ENCODE results near the gene FAS.
"Not testable (repeated sequence)": the region's sequence is repeated elsewhere in the genome, so short reads cannot be mapped to it uniquely, and the experiment has no call there.

Gene FAS

GRCh38 chr10:88992921-88993524 lies 2.4 kb downstream of the FAS start:
- DNase-seq (ENCODE audit: low spot score): no peak

GRCh38 chr10:88994019-88994418 lies 3.4 kb downstream of the FAS start:
- no peak for DNase-seq (ENCODE audit: low spot score)

GRCh38 chr10:88995156-88995876 lies 4.7 kb downstream of the FAS start:
- peak; percentile 44 for DNase-seq (ENCODE audit: low spot score)

- DNase-seq (ENCODE audit: low spot score): no peak
These were observed 6.3 kb downstream of the FAS start for GRCh38 chr10:88996927-88997326.

- DNase-seq (ENCODE audit: low spot score): no peak
These were observed 9.0 kb downstream of the FAS start for GRCh38 chr10:88999625-89000024.

- DNase-seq (ENCODE audit: low spot score): peak; percentile 20
These were observed 10.6 kb downstream of the FAS start for GRCh38 chr10:89001024-89001728.

- DNase-seq (ENCODE audit: low spot score): no peak
These were observed 11.1 kb downstream of the FAS start for GRCh38 chr10:89001729-89002072.

GRCh38 chr10:89002226-89002978 lies 11.8 kb downstream of the FAS start:
- DNase-seq (ENCODE audit: low spot score): no peak

GRCh38 chr10:89003344-89003743 lies 12.7 kb downstream of the FAS start:
- DNase-seq (ENCODE audit: low spot score): no peak

- no peak for DNase-seq (ENCODE audit: low spot score)
These were observed 16.7 kb downstream of the FAS start for GRCh38 chr10:89007129-89007893.

- DNase-seq (ENCODE audit: low spot score): not testable (repeated sequence)
These were observed 28.2 kb downstream of the FAS start for GRCh38 chr10:89018700-89019346.

GRCh38 chr10:89019569-89020327 lies 29.1 kb downstream of the FAS start:
- DNase-seq (ENCODE audit: low spot score): no peak

GRCh38 chr10:89021526-89021925 lies 30.9 kb downstream of the FAS start:
- not testable (repeated sequence) for DNase-seq (ENCODE audit: low spot score)

GRCh38 chr10:89022734-89023133 lies 32.1 kb downstream of the FAS start:
- DNase-seq (ENCODE audit: low spot score): no peak

- no peak for DNase-seq (ENCODE audit: low spot score)
These were observed 34.9 kb downstream of the FAS start for GRCh38 chr10:89025453-89025852.

GRCh38 chr10:89029181-89029580 lies 38.6 kb downstream of the FAS start:
- DNase-seq (ENCODE audit: low spot score): no peak

GRCh38 chr10:89029785-89030437 lies 39.3 kb downstream of the FAS start:
- DNase-seq (ENCODE audit: low spot score): peak; percentile 65

GRCh38 chr10:89030791-89031190 lies 40.2 kb downstream of the FAS start:
- DNase-seq (ENCODE audit: low spot score): no peak

GRCh38 chr10:89032141-89032891 lies 41.7 kb downstream of the FAS start:
- DNase-seq (ENCODE audit: low spot score): no peak
